ENCODE results near the gene ENTPD8.

Gene ENTPD8

GRCh38 chr9:137385061-137385655, 56.0 kb downstream of the ENTPD8 start:
- no peak overlapping the region for H3K4me3 ChIP-seq (replicated peaks; ENCODE audit: low read depth, low read length)
- TF ChIP-seq, protein P1, sequence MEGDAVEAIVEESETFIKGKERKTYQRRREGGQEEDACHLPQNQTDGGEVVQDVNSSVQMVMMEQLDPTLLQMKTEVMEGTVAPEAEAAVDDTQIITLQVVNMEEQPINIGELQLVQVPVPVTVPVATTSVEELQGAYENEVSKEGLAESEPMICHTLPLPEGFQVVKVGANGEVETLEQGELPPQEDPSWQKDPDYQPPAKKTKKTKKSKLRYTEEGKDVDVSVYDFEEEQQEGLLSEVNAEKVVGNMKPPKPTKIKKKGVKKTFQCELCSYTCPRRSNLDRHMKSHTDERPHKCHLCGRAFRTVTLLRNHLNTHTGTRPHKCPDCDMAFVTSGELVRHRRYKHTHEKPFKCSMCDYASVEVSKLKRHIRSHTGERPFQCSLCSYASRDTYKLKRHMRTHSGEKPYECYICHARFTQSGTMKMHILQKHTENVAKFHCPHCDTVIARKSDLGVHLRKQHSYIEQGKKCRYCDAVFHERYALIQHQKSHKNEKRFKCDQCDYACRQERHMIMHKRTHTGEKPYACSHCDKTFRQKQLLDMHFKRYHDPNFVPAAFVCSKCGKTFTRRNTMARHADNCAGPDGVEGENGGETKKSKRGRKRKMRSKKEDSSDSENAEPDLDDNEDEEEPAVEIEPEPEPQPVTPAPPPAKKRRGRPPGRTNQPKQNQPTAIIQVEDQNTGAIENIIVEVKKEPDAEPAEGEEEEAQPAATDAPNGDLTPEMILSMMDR (IDR thresholded peaks at IDR 0.05; ENCODE audit: low read length, missing control alignments): no peak
- DNase-seq (ENCODE audit: low read depth): no peak

All from fibroblast of pulmonary artery (primary cell).